HG03175 (cell line): ENCODE data around the gene DDX41.

Experiments used
- ATAC-seq: cut with Tn5 transposase; IDR thresholded peaks from one replicate; pipeline ENCODE4 v1.9.1; 2021; ENCODE audit warnings: mild to moderate bottlenecking, moderate library complexity; ENCODE audit not compliant: unreplicated experiment

Gene DDX41

GRCh38 chr5:177514541-177514940 is 2.2 kb downstream of the DDX41 start:
- no peak for ATAC-seq

GRCh38 chr5:177513500-177513899 is 3.3 kb downstream of the DDX41 start:
- no peak for ATAC-seq

DNA sequence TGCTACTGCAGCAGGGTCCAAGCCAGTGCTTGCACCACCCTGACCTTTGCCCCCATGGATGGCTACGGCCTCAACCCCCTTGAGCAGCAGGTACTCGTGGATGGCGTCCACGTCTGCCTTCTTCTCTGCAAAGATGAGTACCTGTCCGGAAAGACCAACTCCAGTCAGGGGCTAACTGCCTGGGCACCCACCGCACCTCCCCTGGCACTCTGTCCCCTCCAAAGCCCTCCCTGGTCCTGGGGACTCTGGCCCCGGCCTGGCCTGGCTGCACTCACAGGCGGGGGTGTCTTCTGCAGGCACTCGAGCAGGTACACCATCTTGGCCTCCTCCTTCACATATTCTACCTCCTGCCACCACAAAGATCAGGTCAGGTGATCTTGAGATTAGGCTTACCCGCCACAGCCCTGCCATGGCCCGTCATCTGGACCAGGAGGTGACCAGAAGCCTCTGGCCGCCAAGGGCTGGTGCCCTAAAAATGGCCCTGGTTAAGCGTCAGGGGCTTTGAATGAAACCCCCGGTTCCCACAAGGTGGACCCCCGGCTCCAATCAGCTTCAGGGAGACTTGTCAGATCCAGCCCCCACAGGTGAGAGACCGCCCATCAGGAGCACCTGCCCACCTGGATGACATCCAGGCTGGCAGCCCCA is 3.9 kb downstream of the DDX41 start:
- no peak for ATAC-seq

- no peak for ATAC-seq
Measured at GRCh38 chr5:177511796-177512675, 4.7 kb downstream of the DDX41 start.

GRCh38 chr5:177511181-177511580 is 5.6 kb downstream of the DDX41 start:
- ATAC-seq, result no peak

DNA sequence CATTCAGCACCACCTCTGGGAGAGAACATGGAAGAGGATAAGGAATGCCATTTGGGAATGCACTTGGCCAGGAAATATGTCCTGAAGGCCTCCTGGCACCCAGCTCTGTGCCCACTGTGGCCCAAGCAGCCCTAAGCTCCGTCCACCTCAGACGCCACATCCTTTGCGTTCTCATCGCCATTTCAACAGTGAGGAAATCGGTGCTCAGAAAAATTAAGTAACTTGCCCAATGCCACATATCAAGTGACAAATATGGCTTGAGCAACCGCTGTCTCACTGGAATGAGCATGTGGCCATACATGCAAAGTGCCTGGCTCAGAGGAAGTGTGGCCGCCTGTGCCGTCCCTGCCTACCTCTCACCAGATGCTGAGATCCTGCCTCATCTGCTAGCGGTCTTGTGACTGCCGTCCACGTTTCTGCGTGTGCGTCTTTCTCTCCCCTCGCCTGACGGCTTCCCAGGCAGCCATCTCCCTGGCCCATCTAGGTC is 6.2 kb downstream of the DDX41 start:
- peak; percentile 44 for ATAC-seq

- peak; percentile 55 for ATAC-seq
Measured at GRCh38 chr5:177509991-177510566, 6.7 kb downstream of the DDX41 start.

DNA sequence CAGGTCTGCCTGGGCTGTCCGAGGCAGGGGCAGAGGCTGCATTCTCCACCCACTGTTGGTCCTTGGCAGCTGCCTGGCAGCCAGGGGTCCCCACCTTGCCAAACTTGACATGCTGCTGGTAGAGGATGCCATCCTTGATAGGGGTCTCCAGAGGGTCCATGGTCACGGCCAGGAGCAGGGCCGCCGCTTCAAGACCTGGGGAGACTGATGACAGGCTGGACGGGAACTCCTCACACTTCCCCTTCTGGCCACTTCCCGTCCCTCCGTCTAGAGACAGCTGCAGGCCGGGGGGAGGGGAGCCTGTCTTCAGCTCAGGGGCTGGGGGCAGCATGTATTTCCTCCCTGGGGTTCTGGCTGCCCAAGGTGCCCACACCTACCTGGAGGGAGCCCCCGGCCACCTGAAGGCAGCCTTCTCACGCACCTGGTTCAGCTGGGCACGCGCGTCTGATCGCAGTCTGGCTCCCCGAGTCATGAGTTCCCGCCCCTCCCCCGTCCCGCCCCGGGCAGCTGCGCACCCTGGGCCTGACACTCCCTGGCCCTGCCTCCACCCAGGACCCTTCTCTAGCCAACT is 7.3 kb downstream of the DDX41 start, which contains the start of gene DOK3:
TSS of gene DOK3 (minus strand) at position 446 of the 571 bp plus-strand sequence. CDS start at position 160, 286 bp downstream.
- ATAC-seq, result peak; percentile 29

DNA sequence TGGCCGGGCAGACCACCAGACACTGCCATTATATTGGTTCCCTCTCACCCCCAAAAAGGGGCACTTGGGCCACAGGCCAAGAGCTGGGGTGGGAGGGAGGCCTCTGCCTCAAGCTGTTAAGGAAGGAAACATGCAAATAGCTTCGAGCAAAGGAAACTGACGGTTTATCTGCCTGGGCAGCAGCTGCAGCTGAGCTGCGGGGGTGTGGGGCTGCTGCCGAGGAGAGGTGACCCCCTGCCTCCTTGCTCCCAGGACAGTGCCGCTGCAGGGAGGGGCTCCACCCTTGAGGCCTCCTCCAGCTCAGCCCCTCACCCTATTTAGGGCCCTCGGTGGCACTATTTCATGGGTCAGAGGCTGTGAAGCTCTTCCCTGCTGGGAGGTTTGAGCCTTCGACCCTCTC is 7.9 kb downstream of the DDX41 start:
- peak; percentile 29 for ATAC-seq

GRCh38 chr5:177508221-177508611 is 8.5 kb downstream of the DDX41 start:
- no peak for ATAC-seq

GRCh38 chr5:177507596-177508220 is 9.1 kb downstream of the DDX41 start:
- no peak for ATAC-seq

DNA sequence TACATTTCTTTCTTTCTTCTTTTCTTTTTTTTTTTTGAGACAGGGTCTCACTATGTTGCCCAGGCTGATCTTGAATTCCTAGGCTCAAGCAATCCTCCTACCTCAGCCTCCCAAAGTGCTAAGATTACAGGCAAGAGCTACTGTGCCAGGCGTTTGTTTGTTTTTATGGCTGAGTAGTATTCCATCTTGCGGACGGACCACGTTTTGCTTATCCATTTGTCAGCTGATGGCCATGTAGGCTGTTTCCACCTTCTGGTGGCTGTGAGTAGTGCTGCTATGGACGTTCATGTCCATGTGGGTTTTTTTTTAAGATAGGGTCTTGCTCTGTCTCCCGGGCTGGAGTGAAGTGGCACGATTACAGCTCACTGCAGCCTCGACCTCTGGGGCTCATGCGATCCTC is 9.6 kb downstream of the DDX41 start:
- ATAC-seq, result no peak

DNA sequence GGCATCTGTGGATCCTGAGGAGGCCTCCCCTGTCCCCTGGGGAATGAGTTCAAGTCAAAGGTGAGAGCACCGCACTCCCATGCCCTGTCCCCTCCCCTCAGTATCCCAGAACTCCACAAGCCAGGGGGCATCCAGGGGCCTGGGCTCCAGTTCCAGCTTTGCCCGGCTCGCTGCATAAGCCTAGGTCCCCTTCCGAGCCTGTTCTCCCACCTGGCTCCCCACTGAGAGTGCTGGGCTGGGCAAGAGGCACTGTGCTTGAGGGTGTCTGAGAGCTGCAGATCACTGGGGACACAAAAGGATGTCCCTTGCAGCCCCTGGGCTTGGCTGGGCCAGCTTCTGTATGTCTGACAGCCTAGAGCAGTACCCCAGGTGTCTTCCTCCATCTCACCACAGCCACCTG is 11.7 kb downstream of the DDX41 start:
- no peak for ATAC-seq

DNA sequence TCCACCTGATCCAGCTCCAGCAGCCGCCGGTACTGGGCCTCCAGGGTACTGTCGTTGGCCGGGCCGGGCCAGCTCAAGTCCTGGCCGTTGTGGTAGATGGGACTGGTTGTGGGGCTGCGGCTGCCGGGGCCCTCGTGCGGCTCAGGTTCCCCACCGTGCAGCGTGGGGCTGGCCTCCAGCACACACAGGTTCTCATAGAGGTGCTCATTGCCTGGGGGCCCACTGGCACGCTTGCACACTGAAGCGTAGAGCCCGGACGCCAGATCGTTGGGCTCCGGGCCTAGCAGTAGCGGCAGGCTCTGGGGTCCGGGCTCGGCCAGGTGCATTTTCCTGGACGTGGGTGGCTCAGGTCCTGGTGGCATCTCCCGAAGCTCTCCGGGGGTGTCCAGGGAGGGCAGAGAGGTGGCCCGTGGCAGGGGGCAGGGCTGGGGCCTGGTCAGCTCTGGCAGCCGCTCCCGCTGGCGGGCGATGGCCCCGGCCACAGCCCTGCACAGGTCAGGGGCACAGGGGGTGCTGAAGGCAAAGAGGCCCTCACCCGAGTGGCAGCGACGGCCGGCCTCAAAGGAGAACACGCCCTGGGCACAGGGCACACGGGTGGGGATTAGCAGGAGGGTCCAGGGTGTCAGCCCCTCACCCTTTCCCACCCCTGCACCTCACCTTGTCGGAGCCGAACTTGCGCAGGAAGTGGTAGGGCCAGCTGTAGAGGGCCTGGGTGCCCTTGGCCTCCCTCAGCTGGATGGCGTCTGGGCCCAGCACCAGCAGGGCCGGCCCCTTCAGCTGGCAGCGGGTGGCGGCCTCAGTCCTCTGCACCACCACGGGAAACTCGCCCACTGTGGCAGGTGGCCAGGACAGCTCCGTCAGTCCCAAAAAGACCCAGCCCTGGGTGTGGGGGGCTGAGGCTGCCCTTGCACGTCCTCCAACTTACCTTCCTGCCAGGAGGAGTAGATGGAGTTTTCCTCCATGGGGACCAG is 12.4 kb downstream of the DDX41 start:
- ATAC-seq, result no peak

DNA sequence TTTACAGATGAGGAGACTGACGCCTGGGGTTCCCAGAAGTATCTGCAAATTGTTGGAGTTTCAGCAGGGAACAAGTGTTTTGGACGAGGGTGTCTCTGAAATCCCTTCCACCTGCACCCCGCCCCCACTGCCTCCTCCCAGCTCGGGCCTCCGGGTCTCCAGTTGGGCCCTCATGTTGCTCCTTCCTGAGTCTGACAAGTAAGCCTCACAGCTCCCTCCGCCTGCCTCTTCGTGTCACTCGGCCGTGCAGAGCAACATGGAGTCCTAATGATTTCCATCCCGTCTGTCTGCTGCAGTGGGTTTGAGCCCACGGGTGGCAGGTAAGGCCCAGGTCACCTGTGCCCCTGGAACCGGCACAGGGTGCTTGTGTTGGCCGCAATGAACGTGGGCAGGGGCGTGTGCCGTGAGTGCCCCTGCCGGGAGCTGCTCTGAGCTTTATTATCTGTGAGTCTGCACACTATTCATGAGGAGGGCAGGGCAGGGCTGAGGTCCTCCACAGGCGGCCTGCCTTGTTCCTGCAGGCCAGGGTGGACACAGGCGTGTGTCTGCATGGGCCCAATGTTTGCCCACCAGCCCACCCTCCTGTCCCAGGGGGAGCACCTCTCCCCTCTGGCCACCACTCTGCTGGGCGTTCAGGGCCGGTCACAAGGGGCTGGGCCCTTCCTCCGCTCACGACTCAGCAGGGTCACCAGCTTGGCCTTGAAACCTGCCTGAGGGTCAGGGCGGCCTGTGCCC is 13.2 kb downstream of the DDX41 start:
- no peak for ATAC-seq

DNA sequence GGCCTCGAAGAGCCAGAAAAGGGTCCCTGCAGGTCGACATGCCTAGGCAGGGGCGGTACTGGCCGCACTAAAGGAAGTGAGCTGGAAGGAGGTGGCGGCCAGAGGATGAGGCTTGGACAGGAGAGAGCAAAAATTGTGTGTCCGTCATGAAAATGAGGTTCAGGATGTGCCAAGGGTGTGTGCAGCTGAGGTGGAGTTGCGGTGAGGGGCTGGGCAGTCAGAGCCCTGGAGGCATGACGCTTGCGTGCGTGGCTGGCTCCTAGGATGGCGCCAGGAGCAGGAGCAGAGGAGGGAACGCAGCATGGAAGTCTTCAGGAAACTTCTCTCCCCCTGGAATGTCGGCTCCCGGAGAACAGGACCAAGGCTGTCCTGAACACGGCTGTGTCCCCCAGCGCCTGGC is 13.9 kb downstream of the DDX41 start:
- no peak for ATAC-seq

DNA sequence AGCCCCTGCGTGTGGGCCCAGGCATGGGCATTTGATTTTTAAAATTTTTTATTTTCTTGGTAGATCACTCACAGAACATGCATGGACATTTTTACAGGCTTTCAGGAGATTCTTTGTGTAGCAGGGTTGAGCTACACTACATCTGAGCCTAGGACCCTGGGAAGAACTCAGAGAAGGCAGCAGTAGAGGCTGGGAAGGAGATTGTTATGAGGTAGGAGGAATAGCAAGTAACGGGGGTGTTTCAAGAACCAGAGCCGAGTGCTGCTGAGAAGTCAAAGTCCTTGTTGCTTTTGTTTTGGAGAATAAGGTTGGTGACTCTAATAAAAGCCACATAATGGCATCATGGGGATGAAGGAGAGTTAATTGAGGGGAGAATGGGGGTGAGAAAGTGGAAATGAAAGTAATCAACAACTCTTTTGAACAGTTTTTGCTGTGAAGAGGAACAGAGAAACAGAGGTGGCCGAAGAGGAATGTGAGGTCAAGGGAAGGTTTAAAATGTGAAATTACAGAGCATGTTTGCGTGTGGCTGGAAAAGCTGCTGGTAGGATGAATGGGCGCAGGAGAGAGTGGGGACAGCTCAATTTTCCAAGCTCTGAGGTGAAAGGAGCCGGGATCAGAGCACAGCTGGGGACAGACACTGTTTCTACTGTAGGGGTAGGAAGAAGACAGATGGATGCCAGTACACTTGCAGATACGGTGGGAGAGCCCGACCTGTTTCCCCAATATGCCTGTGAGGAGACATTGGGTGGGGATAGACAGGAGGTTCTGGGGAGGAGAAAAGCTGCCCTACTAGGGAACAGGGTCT is 14.7 kb downstream of the DDX41 start:
- no peak for ATAC-seq
